Left lung (tissue), 10 donors: ENCODE measurements around the gene BHLHA15. TPM values are rescaled to one million over a fixed set of nuclear protein-coding genes. Genes with fewer than 3 reads are reported as not detected.

Experiments
- ATAC-seq: fragments of 200-7000 bp; cut with Tn5 transposase; one replicate; pipeline ENCODE4 v1.9.1; 2020; ENCODE audit warnings: moderate library complexity
- DNase-seq, 4 donors: peaks; one replicate each; pipeline ENCODE4 v3.0.0-alpha.2; 2013 to 2020
- H3K27ac ChIP-seq, 2 donors: fragments of 200-600 bp; sonication (generic) in 1 of 2; one replicate each; pipeline versions ENCODE4 v1.5.0 to v1.8.0; 2020 to 2021
- H3K27me3 ChIP-seq, 2 donors: fragments of 200-600 bp; sonication (generic) in 1 of 2; one replicate each; pipeline versions ENCODE4 v1.5.0 to v1.8.0; 2020 to 2021
- H3K36me3 ChIP-seq, 2 donors: fragments of 200-600 bp; sonication (generic) in 1 of 2; one replicate each; pipeline versions ENCODE4 v1.5.0 to v1.8.0; 2020 to 2021
- H3K4me1 ChIP-seq, 2 donors: fragments of 200-600 bp; one replicate each; pipeline ENCODE4 v1.8.0; 2021
- H3K4me3 ChIP-seq, 2 donors: fragments of 200-600 bp; sonication (generic) in 1 of 2; one replicate each; pipeline versions ENCODE4 v1.5.0 to v1.8.0; 2020 to 2021; ENCODE audit warnings: mild to moderate bottlenecking in 1 of 2
- H3K9me3 ChIP-seq, 2 donors: fragments of 200-600 bp; sonication (generic) in 1 of 2; one replicate each; pipeline versions ENCODE4 v1.5.0 to v1.8.0; 2020 to 2021
- intact Hi-C, 2 donors: fragments of 100-400 bp; cut with DNase I; formaldehyde crosslinking; loops; one replicate each; pipeline versions ENCODE4 v1.11.2 to v1.14.2; 2022
- polyA plus RNA-seq, 6 donors: library from polyadenylated mRNA; unstranded; fragments of 120-200 nt; gene quantifications; one replicate each; pipeline ENCODE4 v1.2.1, GENCODE V29; 2013; ENCODE audit not compliant: insufficient read length in 6 of 6
- total RNA-seq, 2 donors: library from RNA; stranded (reverse); fragmentation: NEBNext Ultra II Directional; extraction: Animal tissue kit (Norgen Biotek cat#: 25700); gene quantifications; one replicate each; pipeline ENCODE4 v1.2.1, GENCODE V29; 2021
- TF ChIP-seq, protein P1 (sequence below), 2 donors: fragments of 200-600 bp; sonication (generic) in 1 of 2; IDR thresholded peaks; one replicate each; pipeline versions ENCODE4 v1.5.0 to v1.8.0; 2021; ENCODE audit warnings: antibody characterized with exemption in 2 of 2
- donor health status: DM: no; HTN: yes; CAD: no.
- donor health status: DM: no; HTN: no; CAD: no.

BHLHA15 gene
- total and polyA plus RNA-seq, 8 donors: 0.44 to 2.4 (median 0.86) TPM; not detected in 1

DNA sequence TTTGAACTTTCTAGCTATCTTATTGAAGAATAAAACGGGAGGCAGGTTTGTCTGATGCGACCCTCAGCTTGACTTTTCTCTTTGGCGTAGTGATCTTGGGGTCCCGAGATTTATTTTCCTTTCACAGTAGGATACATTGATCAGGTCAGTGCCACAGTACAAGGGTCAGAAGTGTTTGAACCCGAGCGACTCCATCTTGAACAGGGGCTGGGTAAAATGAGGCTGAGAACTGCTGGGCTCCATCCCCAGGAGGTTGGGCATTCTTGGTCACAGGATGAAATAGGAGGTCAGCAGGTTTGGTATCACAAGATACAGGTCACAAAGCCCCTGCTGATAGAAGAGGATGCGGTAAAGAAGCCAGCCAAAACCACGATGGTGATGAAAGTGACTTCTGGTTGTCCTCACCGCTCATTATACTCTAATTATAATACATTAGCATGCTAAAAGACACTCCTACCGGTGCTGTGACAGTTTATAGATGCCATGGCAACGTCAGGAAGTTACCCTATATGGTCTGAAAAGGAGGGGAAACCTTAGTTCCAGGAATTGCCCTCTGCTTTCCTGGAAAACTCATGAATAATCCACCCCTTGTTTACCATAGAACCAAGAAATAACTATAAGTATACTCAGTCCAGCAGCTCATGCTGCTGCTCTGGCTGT is 43.8 kb downstream of the BHLHA15 start:
- H3K9me3 ChIP-seq: no peaks in the 10 kb centered on the region
- no peaks in the 10 kb centered on the region for H3K27me3 ChIP-seq
- peak overlapping the region in 1 of 2 donors; percentile 2 for H3K27ac ChIP-seq
- intact Hi-C loops: no loop called here
- peaks cover 0 to 27% of the 10 kb centered on the region in 2 donors for H3K36me3 ChIP-seq
- no peak overlapping the region for H3K4me3 ChIP-seq
- H3K4me1 ChIP-seq: peaks cover 13 to 53% of the 10 kb centered on the region in 2 donors
- TF ChIP-seq, protein P1, sequence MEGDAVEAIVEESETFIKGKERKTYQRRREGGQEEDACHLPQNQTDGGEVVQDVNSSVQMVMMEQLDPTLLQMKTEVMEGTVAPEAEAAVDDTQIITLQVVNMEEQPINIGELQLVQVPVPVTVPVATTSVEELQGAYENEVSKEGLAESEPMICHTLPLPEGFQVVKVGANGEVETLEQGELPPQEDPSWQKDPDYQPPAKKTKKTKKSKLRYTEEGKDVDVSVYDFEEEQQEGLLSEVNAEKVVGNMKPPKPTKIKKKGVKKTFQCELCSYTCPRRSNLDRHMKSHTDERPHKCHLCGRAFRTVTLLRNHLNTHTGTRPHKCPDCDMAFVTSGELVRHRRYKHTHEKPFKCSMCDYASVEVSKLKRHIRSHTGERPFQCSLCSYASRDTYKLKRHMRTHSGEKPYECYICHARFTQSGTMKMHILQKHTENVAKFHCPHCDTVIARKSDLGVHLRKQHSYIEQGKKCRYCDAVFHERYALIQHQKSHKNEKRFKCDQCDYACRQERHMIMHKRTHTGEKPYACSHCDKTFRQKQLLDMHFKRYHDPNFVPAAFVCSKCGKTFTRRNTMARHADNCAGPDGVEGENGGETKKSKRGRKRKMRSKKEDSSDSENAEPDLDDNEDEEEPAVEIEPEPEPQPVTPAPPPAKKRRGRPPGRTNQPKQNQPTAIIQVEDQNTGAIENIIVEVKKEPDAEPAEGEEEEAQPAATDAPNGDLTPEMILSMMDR (IDR thresholded peaks at IDR 0.05): no peak
- no peak for ATAC-seq
- no peak for DNase-seq

DNA sequence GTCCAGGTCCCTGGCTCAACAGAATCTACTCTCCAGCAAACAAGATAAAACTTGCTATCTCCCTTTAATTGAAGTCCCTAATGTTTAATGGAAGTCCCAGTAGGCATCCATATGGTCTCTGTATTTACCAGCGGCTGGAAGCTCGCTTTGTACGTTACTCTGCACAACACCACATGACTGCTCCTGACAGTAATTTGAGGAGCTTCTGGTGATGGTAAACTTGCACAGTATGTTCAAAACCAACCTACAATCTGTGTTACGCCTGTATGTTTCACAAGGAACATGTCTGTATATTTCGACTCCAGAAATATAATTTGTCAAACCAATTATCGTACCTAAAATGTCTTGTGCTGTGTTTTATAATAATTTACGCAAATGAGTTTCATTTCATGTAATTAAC is 45.2 kb downstream of the BHLHA15 start:
- Histone ChIP-seq H3K9me3 (no peaks in the 10 kb centered on the region), H3K27ac (no peak overlapping the region), H3K27me3 (no peaks in the 10 kb centered on the region), H3K4me3 (no peak overlapping the region), H3K36me3 (peaks cover 0 to 35% of the 10 kb centered on the region in 2 donors), H3K4me1 (peaks cover under 1 to 39% of the 10 kb centered on the region in 2 donors)
- TF ChIP-seq, protein P1 (IDR thresholded peaks at IDR 0.05): no peak
- ATAC-seq (no peak), DNase-seq (no peak)
- intact Hi-C loops: no loop called here

DNA sequence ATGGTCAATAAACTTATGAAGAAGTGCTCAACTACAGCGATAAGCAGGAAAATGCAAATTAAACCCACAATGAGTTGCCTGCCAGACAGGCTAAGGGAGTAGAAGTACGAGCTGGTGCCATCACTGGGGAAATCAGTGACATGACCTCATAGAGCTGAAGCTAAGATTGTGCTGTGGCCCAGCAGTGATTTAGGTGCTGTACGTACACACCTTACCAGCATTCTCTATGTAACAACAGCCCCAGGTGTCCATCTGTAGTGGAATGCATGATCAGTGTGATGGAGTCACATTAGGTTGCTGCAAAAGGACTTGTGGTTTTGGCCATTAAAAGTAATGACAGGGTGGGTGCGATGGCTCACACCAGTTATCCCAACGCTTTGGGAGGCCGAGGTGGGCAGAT is 46.5 kb downstream of the BHLHA15 start:
- TF ChIP-seq, protein P1 (IDR thresholded peaks at IDR 0.05): no peak
- no peak for DNase-seq
- no peak overlapping the region for H3K4me3 ChIP-seq
- H3K36me3 ChIP-seq: peaks cover 0 to 39% of the 10 kb centered on the region in 2 donors
- H3K9me3 ChIP-seq: no peaks in the 10 kb centered on the region
- intact Hi-C loops: no loop called here
- peaks cover 0 to 34% of the 10 kb centered on the region in 2 donors for H3K4me1 ChIP-seq
- no peak overlapping the region for H3K27ac ChIP-seq
- H3K27me3 ChIP-seq: no peaks in the 10 kb centered on the region
- no peak for ATAC-seq

Other genes with a start within 250 kb of the BHLHA15 start
- gene OCM2, start 221.2 kb upstream of the BHLHA15 start, total RNA-seq: not detected
- gene OCM2, start 221.2 kb upstream of the BHLHA15 start, polyA plus RNA-seq: not detected
- gene LMTK2, start 104.6 kb upstream of the BHLHA15 start, total RNA-seq: 10 to 100 TPM; 25.5 to 28.2 TPM
- 10 to 100 TPM; 13.4 to 17.9 (median 15.9) TPM for gene LMTK2, start 104.6 kb upstream of the BHLHA15 start, polyA plus RNA-seq
- 10 to 100 TPM; 40.0 to 67.4 TPM for gene TECPR1, start 40.8 kb downstream of the BHLHA15 start, total RNA-seq
- gene TECPR1, start 40.8 kb downstream of the BHLHA15 start, polyA plus RNA-seq: 10 to 100 TPM; 24.5 to 36.1 (median 27.6) TPM
- 100 to 1,000 TPM; 448 to 505 TPM for gene BRI3, start 70.2 kb downstream of the BHLHA15 start, total RNA-seq
- 100 to 1,000 TPM in 4 of 6 donors, 10 to 100 TPM in 2; 86.1 to 120 (median 105) TPM for gene BRI3, start 70.2 kb downstream of the BHLHA15 start, polyA plus RNA-seq
- 10 to 100 TPM; 24.2 to 31.8 TPM for gene BAIAP2L1, start 189.7 kb downstream of the BHLHA15 start, total RNA-seq
- gene BAIAP2L1, start 189.7 kb downstream of the BHLHA15 start, polyA plus RNA-seq: 10 to 100 TPM; 16.6 to 23.8 (median 20.6) TPM